Measurements from ENCODE around the gene GPRIN1.

- TF ChIP-seq, protein P1, sequence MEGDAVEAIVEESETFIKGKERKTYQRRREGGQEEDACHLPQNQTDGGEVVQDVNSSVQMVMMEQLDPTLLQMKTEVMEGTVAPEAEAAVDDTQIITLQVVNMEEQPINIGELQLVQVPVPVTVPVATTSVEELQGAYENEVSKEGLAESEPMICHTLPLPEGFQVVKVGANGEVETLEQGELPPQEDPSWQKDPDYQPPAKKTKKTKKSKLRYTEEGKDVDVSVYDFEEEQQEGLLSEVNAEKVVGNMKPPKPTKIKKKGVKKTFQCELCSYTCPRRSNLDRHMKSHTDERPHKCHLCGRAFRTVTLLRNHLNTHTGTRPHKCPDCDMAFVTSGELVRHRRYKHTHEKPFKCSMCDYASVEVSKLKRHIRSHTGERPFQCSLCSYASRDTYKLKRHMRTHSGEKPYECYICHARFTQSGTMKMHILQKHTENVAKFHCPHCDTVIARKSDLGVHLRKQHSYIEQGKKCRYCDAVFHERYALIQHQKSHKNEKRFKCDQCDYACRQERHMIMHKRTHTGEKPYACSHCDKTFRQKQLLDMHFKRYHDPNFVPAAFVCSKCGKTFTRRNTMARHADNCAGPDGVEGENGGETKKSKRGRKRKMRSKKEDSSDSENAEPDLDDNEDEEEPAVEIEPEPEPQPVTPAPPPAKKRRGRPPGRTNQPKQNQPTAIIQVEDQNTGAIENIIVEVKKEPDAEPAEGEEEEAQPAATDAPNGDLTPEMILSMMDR (IDR thresholded peaks at IDR 0.05), result no peak
- TF ChIP-seq POLR2AphosphoS5 (IDR thresholded peaks at IDR 0.05), result no peak
These were observed 8.8 kb upstream of the GPRIN1 start for GRCh38 chr5:176618783-176619182.

Data from breast epithelium (tissue), 3 donors.